MM.1S (cell line): ENCODE measurements around the gene ILK.

Source experiments
- EZH2 ChIP-seq: fragments of 300-600 bp; sonication (generic); optimal IDR thresholded peaks from 2 replicates; pipeline ENCODE3; 2017; ENCODE audit warnings: low read depth, mild to moderate bottlenecking, antibody characterized with exemption, low read length, mixed read lengths
- TF ChIP-seq, protein P1 (sequence below): fragments of 300-600 bp; sonication (generic); IDR thresholded peaks from 2 replicates; pipeline ENCODE4 v1.5.1; 2016; ENCODE audit warnings: antibody characterized with exemption, low read length, mixed read lengths

DNA sequence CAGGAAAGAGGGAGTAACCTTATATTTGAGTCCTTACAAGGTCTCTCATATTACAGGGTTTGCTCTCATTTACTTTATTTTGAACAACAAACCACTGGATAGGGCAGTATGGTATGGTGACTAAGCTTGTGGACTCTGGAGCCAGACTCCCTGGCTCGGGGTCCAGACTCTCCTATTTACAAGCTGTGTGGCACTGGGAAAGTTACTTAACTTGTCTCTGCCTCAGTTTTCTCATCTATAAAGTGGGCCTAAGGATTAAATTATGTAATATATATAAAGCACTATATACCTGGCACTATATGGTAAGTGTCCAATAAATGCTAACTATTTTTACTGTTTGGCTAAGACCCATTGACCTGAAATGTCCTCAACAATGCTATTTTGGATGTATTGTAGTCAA is 53.8 kb downstream of the ILK start:
- TF ChIP-seq, protein P1, sequence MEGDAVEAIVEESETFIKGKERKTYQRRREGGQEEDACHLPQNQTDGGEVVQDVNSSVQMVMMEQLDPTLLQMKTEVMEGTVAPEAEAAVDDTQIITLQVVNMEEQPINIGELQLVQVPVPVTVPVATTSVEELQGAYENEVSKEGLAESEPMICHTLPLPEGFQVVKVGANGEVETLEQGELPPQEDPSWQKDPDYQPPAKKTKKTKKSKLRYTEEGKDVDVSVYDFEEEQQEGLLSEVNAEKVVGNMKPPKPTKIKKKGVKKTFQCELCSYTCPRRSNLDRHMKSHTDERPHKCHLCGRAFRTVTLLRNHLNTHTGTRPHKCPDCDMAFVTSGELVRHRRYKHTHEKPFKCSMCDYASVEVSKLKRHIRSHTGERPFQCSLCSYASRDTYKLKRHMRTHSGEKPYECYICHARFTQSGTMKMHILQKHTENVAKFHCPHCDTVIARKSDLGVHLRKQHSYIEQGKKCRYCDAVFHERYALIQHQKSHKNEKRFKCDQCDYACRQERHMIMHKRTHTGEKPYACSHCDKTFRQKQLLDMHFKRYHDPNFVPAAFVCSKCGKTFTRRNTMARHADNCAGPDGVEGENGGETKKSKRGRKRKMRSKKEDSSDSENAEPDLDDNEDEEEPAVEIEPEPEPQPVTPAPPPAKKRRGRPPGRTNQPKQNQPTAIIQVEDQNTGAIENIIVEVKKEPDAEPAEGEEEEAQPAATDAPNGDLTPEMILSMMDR = no peak
- TF ChIP-seq EZH2 = no peak
